Retinal pigment epithelial cell (primary cell): ENCODE data around the gene CUL1.

ENCODE experiments used
- DNase-seq: peaks from one replicate; pipeline ENCODE4 v3.0.0-alpha.2; 2010; ENCODE audit warnings: low read depth
- H3K4me3 ChIP-seq: 2 replicates; pipeline ENCODE4 v1.5.1; 2011; ENCODE audit warnings: mild to moderate bottlenecking, low read length, control low read depth, moderate library complexity
- TF ChIP-seq, protein P1 (sequence below): conservative IDR thresholded peaks from 2 replicates; pipeline ENCODE4 v1.5.1; 2011; ENCODE audit warnings: low read depth, low read length, control low read depth, inconsistent platforms

Gene CUL1

DNA sequence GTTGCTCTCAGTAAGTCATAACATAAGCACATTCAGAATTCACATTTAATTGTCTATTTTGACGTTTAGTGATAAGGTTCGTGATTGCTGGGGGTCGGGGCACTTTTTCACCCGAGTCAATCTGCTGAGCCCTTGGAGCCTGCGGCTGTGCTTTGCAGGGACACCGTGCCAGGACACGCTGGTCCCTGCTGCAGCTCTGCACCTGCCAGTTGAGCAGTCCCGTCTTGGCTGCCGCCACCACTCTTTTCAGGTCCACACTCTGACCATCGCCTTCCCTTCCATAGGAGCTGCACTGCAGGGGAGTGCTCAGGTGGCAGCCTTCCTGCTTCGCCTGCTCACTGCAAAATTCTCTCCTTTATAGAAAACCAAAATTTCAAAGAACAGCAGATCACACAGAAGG lies 36.4 kb downstream of the CUL1 start:
- DNase-seq, result no peak
- TF ChIP-seq, protein P1, sequence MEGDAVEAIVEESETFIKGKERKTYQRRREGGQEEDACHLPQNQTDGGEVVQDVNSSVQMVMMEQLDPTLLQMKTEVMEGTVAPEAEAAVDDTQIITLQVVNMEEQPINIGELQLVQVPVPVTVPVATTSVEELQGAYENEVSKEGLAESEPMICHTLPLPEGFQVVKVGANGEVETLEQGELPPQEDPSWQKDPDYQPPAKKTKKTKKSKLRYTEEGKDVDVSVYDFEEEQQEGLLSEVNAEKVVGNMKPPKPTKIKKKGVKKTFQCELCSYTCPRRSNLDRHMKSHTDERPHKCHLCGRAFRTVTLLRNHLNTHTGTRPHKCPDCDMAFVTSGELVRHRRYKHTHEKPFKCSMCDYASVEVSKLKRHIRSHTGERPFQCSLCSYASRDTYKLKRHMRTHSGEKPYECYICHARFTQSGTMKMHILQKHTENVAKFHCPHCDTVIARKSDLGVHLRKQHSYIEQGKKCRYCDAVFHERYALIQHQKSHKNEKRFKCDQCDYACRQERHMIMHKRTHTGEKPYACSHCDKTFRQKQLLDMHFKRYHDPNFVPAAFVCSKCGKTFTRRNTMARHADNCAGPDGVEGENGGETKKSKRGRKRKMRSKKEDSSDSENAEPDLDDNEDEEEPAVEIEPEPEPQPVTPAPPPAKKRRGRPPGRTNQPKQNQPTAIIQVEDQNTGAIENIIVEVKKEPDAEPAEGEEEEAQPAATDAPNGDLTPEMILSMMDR, result no peak
- H3K4me3 ChIP-seq, result no peak overlapping the region

DNA sequence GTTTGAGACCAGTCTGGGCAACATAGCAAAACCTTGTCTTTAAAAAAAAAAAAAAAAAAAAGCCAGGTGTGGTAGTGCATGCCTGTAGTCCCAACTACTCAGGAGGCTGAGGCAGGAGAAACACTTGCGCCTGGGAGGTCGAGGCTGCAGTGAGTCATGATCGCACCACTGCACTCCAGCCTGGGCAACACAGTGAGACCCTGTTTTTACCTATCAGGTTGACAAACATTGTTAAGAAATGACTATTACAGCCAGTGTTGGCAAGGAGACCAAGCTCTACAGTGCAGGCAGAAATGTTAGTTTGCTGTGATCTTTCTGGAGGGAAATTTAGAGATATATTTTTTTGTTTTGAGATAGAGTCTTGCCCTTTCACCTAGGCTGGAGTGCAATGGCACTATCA lies 37.3 kb downstream of the CUL1 start:
- no peak for DNase-seq
- H3K4me3 ChIP-seq, result no peak overlapping the region
- TF ChIP-seq, protein P1, result no peak

DNA sequence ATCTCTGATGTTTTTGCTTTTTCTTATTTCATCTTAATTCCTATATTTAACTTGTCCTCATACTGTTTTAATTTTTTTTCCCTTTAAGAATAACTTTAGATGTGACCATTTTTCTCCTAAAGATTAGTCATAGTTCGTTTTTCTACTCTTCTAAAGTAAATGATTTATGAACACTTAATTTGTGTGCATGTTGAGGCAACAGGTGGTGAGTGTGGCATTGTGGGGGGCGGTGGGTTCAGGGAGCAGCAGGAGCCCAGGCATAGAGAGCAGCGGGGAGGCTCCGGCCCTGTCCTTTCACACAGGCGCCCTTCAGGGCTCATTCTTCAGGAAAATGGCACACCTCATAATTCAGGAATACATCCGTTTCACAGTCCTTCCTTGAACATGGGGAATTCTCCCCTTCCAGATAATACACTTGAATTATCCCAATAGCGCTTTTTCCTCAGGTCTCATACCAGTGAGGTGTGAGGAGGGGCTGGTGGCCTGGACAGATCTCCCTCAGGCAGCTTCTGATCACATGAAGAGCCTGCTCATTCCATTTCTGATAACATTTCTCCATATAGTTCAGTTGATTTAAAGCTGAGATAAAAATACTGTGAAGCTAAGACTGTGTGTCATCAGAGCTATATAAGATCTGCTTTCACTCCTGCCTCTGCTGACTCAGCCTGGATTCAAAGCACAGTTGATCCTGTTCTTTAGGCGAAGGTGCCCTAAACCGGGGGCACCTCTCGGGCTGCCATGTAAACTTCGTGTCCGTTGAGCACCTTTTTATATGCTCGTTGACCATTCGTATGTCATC lies 40.2 kb downstream of the CUL1 start:
- H3K4me3 ChIP-seq, result no peak overlapping the region
- no peak for DNase-seq
- TF ChIP-seq, protein P1, result no peak

DNA sequence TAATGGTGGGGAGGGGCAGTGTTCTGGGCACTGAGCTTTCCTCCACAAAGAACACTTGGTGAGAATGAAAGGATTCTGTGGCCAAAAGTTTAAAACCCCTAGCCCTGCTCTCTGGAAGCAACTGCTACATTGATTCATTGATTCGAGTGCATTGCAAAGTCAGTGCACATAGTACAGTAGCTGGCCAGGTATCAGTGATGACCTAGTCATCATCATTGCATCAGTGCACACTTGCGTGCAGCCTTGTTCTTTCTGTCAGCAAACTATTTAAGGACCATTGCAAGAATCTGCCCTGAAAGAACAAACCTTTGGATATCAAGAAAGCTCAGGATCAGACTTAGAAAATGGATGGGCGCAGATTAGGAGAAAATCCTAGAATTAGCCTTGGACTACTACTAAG lies 47.4 kb downstream of the CUL1 start:
- DNase-seq, result no peak
- TF ChIP-seq, protein P1, result no peak

DNA sequence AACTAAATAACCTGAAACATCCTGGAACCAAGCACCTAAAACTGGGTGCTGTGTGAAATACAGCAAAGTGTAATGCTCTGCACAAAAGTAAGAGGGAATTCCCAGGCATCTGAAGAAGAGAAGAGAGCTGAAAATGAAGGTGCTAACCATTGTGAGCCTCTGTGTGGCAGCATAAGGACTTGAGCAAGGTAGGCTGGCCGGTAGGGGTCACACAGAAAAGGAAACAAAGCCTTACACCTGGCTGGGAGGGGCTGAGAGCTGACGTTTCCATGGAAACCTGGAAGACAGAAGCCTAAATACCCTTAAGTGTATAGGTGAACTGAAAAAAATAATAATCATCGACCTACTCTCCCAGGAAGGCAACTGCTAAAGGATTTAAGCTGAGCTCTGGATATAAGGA lies 48.6 kb downstream of the CUL1 start:
- DNase-seq, result no peak
- TF ChIP-seq, protein P1, result peak; percentile 23

More for the DNA sequence above, 47.4 kb downstream of the CUL1 start:
- H3K4me3 ChIP-seq, result no peak overlapping the region

DNA sequence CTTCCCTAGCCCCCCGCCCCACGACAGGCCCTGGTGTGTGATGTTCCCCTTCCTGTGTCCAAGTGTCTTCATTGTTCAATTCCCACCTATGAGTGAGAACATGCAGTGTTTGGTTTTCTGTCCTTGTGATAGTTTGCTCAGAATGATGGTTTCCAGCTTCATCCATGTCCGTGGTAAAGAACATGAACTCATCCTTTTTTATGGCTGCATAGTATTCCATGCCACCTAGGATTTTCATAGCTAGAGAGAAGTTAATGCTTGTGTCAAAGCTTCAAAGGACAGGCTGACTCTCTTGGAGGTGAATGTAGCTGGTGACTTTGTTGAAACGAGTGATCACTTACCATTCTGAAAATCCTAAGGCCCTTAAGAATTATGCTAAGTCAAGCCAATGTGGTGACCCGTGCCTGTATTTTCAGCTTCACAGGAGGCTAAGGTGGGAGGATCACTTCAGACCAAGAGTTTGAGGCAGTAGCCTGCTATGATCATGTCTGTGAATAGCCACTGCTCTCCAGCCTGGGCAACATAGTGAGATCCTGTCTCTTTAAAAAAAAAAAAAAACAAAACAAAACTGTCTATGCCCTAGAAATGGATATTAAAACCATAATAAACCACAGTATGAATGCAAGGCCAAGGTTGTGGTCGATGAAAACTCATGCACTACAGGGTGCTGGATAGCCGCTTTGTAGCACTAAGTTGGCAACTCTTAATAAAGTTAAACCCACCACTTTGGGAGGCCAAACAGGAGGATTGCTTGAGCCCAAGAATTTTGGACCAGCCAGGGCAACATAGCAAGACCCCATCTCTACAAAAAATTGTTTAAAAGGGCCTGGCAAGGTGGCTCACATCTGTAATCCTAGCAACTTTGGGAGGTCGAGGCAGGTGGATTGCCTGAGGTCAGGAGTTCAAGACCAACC lies 52.0 kb downstream of the CUL1 start:
- no peak overlapping the region for H3K4me3 ChIP-seq
- TF ChIP-seq, protein P1, result no peak
- no peak for DNase-seq

More for the DNA sequence above, 48.6 kb downstream of the CUL1 start:
- no peak overlapping the region for H3K4me3 ChIP-seq
